Liver (tissue), 9 donors: ENCODE data around the gene PLA2G10. TPM values are rescaled to one million over a fixed set of nuclear protein-coding genes. Genes with fewer than 3 reads are reported as not detected.
A peak's percentile ranks its signal among the peaks of the same experiment; 100 is the strongest.

ENCODE experiments used
- DNase-seq: peaks from one replicate; pipeline ENCODE4 v3.0.0-alpha.2; 2017; ENCODE audit warnings: low spot score
- H3K27ac ChIP-seq, 2 donors: one replicate each; pipeline ENCODE4 v1.7.0; 2013; ENCODE audit warnings: inconsistent platforms in 2 of 2, low read length in 2 of 2, control low read depth in 1 of 2, low read depth in 1 of 2, mild to moderate bottlenecking in 1 of 2
- H3K27me3 ChIP-seq, 4 donors: one replicate each; pipeline versions ENCODE4 v1.6.1 to v1.7.0; 2013; ENCODE audit warnings: low read length in 3 of 4, inconsistent platforms in 1 of 4, mild to moderate bottlenecking in 1 of 4, moderate library complexity in 1 of 4; ENCODE audit not compliant: control insufficient read depth in 4 of 4, insufficient read depth in 4 of 4
- H3K36me3 ChIP-seq, 4 donors: one replicate each; pipeline versions ENCODE4 v1.6.1 to v1.7.0; 2013; ENCODE audit warnings: low read length in 3 of 4, mild to moderate bottlenecking in 3 of 4, low read depth in 1 of 4, moderate library complexity in 1 of 4; ENCODE audit not compliant: control insufficient read depth in 4 of 4, insufficient read depth in 3 of 4
- H3K4me1 ChIP-seq, 4 donors: one replicate each; pipeline versions ENCODE4 v1.6.1 to v1.7.0; 2013; ENCODE audit warnings: low read length in 3 of 4, mild to moderate bottlenecking in 3 of 4, moderate library complexity in 1 of 4; ENCODE audit not compliant: control insufficient read depth in 4 of 4, insufficient read depth in 4 of 4
- H3K4me3 ChIP-seq, 3 donors: one replicate each; pipeline versions ENCODE4 v1.6.1 to v1.7.0; 2013; ENCODE audit warnings: low read length in 3 of 3, control low read depth in 1 of 3, low read depth in 1 of 3, mild to moderate bottlenecking in 1 of 3
- H3K9ac ChIP-seq, 2 donors: one replicate each; pipeline ENCODE4 v1.7.0; 2013; ENCODE audit warnings: low read length in 2 of 2, mild to moderate bottlenecking in 2 of 2, moderate library complexity in 2 of 2, control low read depth in 1 of 2, low read depth in 1 of 2
- H3K9me3 ChIP-seq, 4 donors: one replicate each; pipeline versions ENCODE4 v1.6.1 to v1.7.0; 2013; ENCODE audit warnings: low read length in 3 of 4; ENCODE audit not compliant: control insufficient read depth in 4 of 4
- CTCF ChIP-seq: fragments of 150-350 bp; IDR thresholded peaks from 2 replicates; pipeline ENCODE4 v1.5.1; 2017; ENCODE audit warnings: improper control_type of control experiment, low read depth, low read length; ENCODE audit not compliant: missing input control
- EGR1 ChIP-seq, 2 donors: IDR thresholded peaks; 2 replicates each; pipeline ENCODE4 v1.6.1; 2016 to 2018; ENCODE audit warnings: antibody characterized with exemption in 2 of 2, low read depth in 2 of 2
- FOXA1 ChIP-seq: IDR thresholded peaks from 2 replicates; pipeline ENCODE4 v1.6.1; 2016; ENCODE audit warnings: antibody characterized with exemption
- FOXA2 ChIP-seq: IDR thresholded peaks from 2 replicates; pipeline ENCODE4 v1.6.1; 2016; ENCODE audit warnings: antibody characterized with exemption
- GABPA ChIP-seq, 2 donors: IDR thresholded peaks in 1 of 2; conservative IDR thresholded peaks in 1 of 2; 2 replicates each; pipeline ENCODE4 v1.6.1; 2016; ENCODE audit warnings: antibody characterized with exemption in 2 of 2, mild to moderate bottlenecking in 1 of 2, moderate library complexity in 1 of 2
- HNF4A ChIP-seq, 2 donors: conservative IDR thresholded peaks; 2 replicates each; pipeline ENCODE4 v1.6.1; 2016; ENCODE audit warnings: antibody characterized with exemption in 2 of 2, mild to moderate bottlenecking in 2 of 2
- HNF4G ChIP-seq: IDR thresholded peaks from 2 replicates; pipeline ENCODE4 v1.6.1; 2016; ENCODE audit warnings: antibody characterized with exemption
- JUND ChIP-seq, 2 donors: IDR thresholded peaks; 2 replicates each; pipeline ENCODE4 v1.6.1; 2016; ENCODE audit warnings: antibody characterized with exemption in 2 of 2
- NR2F2 ChIP-seq: IDR thresholded peaks from 2 replicates; pipeline ENCODE4 v1.6.1; 2016; ENCODE audit warnings: antibody characterized with exemption
- RAD21 ChIP-seq, 2 donors: IDR thresholded peaks; 2 replicates each; pipeline ENCODE4 v1.6.1; 2016; ENCODE audit warnings: antibody characterized with exemption in 2 of 2, mild to moderate bottlenecking in 2 of 2
- RXRA ChIP-seq, 2 donors: IDR thresholded peaks; 2 replicates each; pipeline ENCODE4 v1.6.1; 2017 to 2018; ENCODE audit warnings: antibody characterized with exemption in 2 of 2, mild to moderate bottlenecking in 1 of 2
- SP1 ChIP-seq: IDR thresholded peaks from 2 replicates; pipeline ENCODE4 v1.6.1; 2018; ENCODE audit warnings: antibody characterized with exemption, mild to moderate bottlenecking
- TAF1 ChIP-seq: conservative IDR thresholded peaks from 2 replicates; pipeline ENCODE4 v1.6.1; 2016; ENCODE audit warnings: antibody characterized with exemption, mild to moderate bottlenecking
- YY1 ChIP-seq: IDR thresholded peaks from 2 replicates; pipeline ENCODE4 v1.6.1; 2016; ENCODE audit warnings: antibody characterized with exemption, mild to moderate bottlenecking
- WGBS: extraction: QIAGEN DNeasy Blood & Tissue Kit; methylation state at CpG from one replicate; pipeline ENCODE4 v1.1.7; 2013; 5-methylcytosine and 5-hydroxymethylcytosine counted together
- polyA plus RNA-seq, 2 donors: library from polyadenylated mRNA; stranded (reverse) in 1 of 2; unstranded in 1 of 2; fragments of 200-250 nt in 1 of 2; fragments of >200 nt in 1 of 2; fragmentation: Nextera tagmentation in 1 of 2; extraction: Ambion mirVana in 1 of 2; gene quantifications; one replicate each; pipeline versions ENCODE4 v1.2.1 to v1.2.3, GENCODE V29; 2013 to 2015
- total RNA-seq, 2 donors: library from RNA; depleted of rRNA; stranded (reverse); fragments of >200 nt; gene quantifications; one replicate each; pipeline ENCODE4 v1.2.3, GENCODE V29; 2014
- TF ChIP-seq, protein P1 (sequence below): IDR thresholded peaks from 2 replicates; pipeline ENCODE4 v1.6.1; 2016; ENCODE audit warnings: antibody characterized with exemption
- TF ChIP-seq, protein P2 (sequence below): IDR thresholded peaks from 2 replicates; pipeline ENCODE4 v1.6.1; 2016; ENCODE audit warnings: antibody characterized with exemption
- TF ChIP-seq, protein P3 (sequence below): IDR thresholded peaks from 2 replicates; pipeline ENCODE4 v1.6.1; 2016; ENCODE audit warnings: antibody characterized with exemption, mild to moderate bottlenecking
- TF ChIP-seq, protein P4 (sequence below): IDR thresholded peaks from 2 replicates; pipeline ENCODE4 v1.6.1; 2016; ENCODE audit warnings: antibody characterized with exemption
- donor health status: healthy.
- donor health status: healthy.
- donor health status: healthy.
- donor health status: healthy.
- donor health status: healthy.

The PLA2G10 gene
- total and polyA plus RNA-seq, 4 donors = not detected

DNA sequence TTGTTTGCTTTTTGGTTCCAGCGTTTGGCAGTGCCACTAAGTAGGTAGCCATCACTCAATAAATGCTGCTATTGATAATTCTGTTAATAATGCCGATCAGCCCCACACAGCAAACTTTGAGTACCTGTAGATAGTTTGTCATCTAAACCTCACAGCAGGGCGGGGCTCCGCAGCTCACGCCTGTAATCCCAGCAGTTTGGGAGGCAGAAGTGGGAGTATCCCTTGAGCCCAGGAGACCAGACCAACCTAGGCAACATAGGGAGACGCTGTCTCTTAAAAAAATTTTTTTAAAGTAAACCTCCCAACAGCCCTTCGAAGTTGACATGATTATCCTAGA, 59.8 kb downstream of the PLA2G10 start:
- peaks cover 8 to 27% (median 15%) of the 10 kb centered on the region in 4 donors for H3K4me1 ChIP-seq
- no peak overlapping the region for H3K27ac ChIP-seq
- H3K9ac ChIP-seq = no peak overlapping the region

GRCh38 chr16:14632693-14633569, 61.2 kb downstream of the PLA2G10 start, which contains the start of gene BFAR:
TSS of gene BFAR (plus strand) at chr16:14632951. CDS start at chr16:14644347, 11,396 bp downstream.
- Histone ChIP-seq H3K4me3 (peak within 1 kb of the TSS; percentile 76 to 94 (median 93)), H3K9ac (peak within 1 kb of the TSS; percentile 90 to 95), H3K9me3 (no peaks in the 10 kb centered on the region), H3K27ac (peak within 1 kb of the TSS; percentile 92 to 94), H3K27me3 (no peaks in the 10 kb centered on the region), H3K36me3 (peaks cover 0 to 1% (median 0%) of the 10 kb centered on the region in 4 donors), H3K4me1 (peaks cover 8 to 35% (median 21%) of the 10 kb centered on the region in 4 donors)
- WGBS = under 1% methylated on average over 69 of the region's 69 CpGs
- TF ChIP-seq, protein P1, sequence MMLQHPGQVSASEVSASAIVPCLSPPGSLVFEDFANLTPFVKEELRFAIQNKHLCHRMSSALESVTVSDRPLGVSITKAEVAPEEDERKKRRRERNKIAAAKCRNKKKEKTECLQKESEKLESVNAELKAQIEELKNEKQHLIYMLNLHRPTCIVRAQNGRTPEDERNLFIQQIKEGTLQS = no peak
- TF ChIP-seq HNF4A (conservative IDR thresholded peaks at IDR 0.05) (peak in 1 of 2 donors; percentile 21), SP1 (peak; percentile 69), CTCF (no peak), RAD21 (IDR thresholded peaks at IDR 0.05) (peak; percentile 15 to 37), FOXA1 (no peak), EGR1 (IDR thresholded peaks at IDR 0.05; ENCODE audit: low read depth in 2 of 2) (peak; percentile 21 to 64), RXRA (IDR thresholded peaks at IDR 0.05) (peak; percentile 80 to 81), TAF1 (peak; percentile 99), GABPA (IDR thresholded peaks at IDR 0.05 in 1 of 2, conservative IDR thresholded peaks at IDR 0.05 in 1 of 2) (peak; percentile 66 to 90), FOXA2 (no peak), JUND (IDR thresholded peaks at IDR 0.05) (peak; percentile 31 to 39), YY1 (peak; percentile 78), HNF4G (no peak), NR2F2 (peak; percentile 98)
- TF ChIP-seq, protein P2, sequence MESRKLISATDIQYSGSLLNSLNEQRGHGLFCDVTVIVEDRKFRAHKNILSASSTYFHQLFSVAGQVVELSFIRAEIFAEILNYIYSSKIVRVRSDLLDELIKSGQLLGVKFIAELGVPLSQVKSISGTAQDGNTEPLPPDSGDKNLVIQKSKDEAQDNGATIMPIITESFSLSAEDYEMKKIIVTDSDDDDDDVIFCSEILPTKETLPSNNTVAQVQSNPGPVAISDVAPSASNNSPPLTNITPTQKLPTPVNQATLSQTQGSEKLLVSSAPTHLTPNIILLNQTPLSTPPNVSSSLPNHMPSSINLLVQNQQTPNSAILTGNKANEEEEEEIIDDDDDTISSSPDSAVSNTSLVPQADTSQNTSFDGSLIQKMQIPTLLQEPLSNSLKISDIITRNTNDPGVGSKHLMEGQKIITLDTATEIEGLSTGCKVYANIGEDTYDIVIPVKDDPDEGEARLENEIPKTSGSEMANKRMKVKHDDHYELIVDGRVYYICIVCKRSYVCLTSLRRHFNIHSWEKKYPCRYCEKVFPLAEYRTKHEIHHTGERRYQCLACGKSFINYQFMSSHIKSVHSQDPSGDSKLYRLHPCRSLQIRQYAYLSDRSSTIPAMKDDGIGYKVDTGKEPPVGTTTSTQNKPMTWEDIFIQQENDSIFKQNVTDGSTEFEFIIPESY = peak; percentile 81
- TF ChIP-seq, protein P3, sequence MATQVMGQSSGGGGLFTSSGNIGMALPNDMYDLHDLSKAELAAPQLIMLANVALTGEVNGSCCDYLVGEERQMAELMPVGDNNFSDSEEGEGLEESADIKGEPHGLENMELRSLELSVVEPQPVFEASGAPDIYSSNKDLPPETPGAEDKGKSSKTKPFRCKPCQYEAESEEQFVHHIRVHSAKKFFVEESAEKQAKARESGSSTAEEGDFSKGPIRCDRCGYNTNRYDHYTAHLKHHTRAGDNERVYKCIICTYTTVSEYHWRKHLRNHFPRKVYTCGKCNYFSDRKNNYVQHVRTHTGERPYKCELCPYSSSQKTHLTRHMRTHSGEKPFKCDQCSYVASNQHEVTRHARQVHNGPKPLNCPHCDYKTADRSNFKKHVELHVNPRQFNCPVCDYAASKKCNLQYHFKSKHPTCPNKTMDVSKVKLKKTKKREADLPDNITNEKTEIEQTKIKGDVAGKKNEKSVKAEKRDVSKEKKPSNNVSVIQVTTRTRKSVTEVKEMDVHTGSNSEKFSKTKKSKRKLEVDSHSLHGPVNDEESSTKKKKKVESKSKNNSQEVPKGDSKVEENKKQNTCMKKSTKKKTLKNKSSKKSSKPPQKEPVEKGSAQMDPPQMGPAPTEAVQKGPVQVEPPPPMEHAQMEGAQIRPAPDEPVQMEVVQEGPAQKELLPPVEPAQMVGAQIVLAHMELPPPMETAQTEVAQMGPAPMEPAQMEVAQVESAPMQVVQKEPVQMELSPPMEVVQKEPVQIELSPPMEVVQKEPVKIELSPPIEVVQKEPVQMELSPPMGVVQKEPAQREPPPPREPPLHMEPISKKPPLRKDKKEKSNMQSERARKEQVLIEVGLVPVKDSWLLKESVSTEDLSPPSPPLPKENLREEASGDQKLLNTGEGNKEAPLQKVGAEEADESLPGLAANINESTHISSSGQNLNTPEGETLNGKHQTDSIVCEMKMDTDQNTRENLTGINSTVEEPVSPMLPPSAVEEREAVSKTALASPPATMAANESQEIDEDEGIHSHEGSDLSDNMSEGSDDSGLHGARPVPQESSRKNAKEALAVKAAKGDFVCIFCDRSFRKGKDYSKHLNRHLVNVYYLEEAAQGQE = peak; percentile 94
- TF ChIP-seq, protein P4, sequence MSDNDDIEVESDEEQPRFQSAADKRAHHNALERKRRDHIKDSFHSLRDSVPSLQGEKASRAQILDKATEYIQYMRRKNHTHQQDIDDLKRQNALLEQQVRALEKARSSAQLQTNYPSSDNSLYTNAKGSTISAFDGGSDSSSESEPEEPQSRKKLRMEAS = no peak
- DNase-seq = peak; percentile 98

More for the DNA sequence above, 59.8 kb downstream of the PLA2G10 start:
- no peak for DNase-seq
- 71% methylated on average over 7 of the region's 7 CpGs for WGBS
- TF ChIP-seq, protein P2 = no peak
- TF ChIP-seq, protein P4 = peak; percentile 16
- H3K27me3 ChIP-seq = no peaks in the 10 kb centered on the region
- H3K36me3 ChIP-seq = peaks cover 0 to 2% (median 0%) of the 10 kb centered on the region in 4 donors
- H3K4me3 ChIP-seq = peak overlapping the region in 2 of 3 donors; percentile 76 to 94
- no peaks in the 10 kb centered on the region for H3K9me3 ChIP-seq
